CD4-positive, alpha-beta T cell treated with Interleukin-15 for 1 hour (primary cell): ENCODE results near the gene CCL17.
"Not testable (repeated sequence)": the region's sequence is repeated elsewhere in the genome, so short reads cannot be mapped to it uniquely, and the experiment has no call there.

Experiments used
- DNase-seq: peaks from one replicate; pipeline ENCODE4 v3.0.0-alpha.2; 2020

The CCL17 gene

GRCh38 chr16:57379579-57379978 lies 25.0 kb upstream of the CCL17 start:
- DNase-seq, result no peak

- no peak for DNase-seq
These were observed 23.7 kb upstream of the CCL17 start for GRCh38 chr16:57380671-57381462.

- DNase-seq, result no peak
These were observed 22.6 kb upstream of the CCL17 start for GRCh38 chr16:57381791-57382534.

- no peak for DNase-seq
These were observed 21.9 kb upstream of the CCL17 start for GRCh38 chr16:57382535-57383275.

- peak; percentile 26 for DNase-seq
These were observed 21.0 kb upstream of the CCL17 start for GRCh38 chr16:57383276-57384247.

- peak; percentile 25 for DNase-seq
These were observed 20.1 kb upstream of the CCL17 start for GRCh38 chr16:57384248-57385070.

GRCh38 chr16:57385083-57385482 lies 19.5 kb upstream of the CCL17 start:
- DNase-seq, result no peak

- DNase-seq, result no peak
These were observed 18.1 kb upstream of the CCL17 start for GRCh38 chr16:57386381-57386951.

GRCh38 chr16:57387598-57388354 lies 16.8 kb upstream of the CCL17 start:
- no peak for DNase-seq

- no peak for DNase-seq
These were observed 16.0 kb upstream of the CCL17 start for GRCh38 chr16:57388359-57389086.

GRCh38 chr16:57389087-57389468 lies 15.5 kb upstream of the CCL17 start:
- DNase-seq, result no peak

GRCh38 chr16:57390636-57391295 lies 13.8 kb upstream of the CCL17 start:
- no peak for DNase-seq

GRCh38 chr16:57391300-57391699 lies 13.3 kb upstream of the CCL17 start:
- no peak for DNase-seq

- no peak for DNase-seq
These were observed 12.9 kb upstream of the CCL17 start for GRCh38 chr16:57391708-57392107.

- DNase-seq, result no peak
These were observed 11.9 kb upstream of the CCL17 start for GRCh38 chr16:57392694-57393093.

GRCh38 chr16:57394444-57394843 lies 10.1 kb upstream of the CCL17 start:
- DNase-seq, result no peak

GRCh38 chr16:57395026-57395425 lies 9.5 kb upstream of the CCL17 start:
- no peak for DNase-seq

- DNase-seq, result no peak
These were observed 7.8 kb upstream of the CCL17 start for GRCh38 chr16:57396786-57397185.

- not testable (repeated sequence) for DNase-seq
These were observed 7.1 kb upstream of the CCL17 start for GRCh38 chr16:57397493-57397892.
